WERI-Rb-1 (cell line): ENCODE data around the gene PSMD6.

Experiments used
- DNase-seq: peaks from one replicate; pipeline ENCODE4 v3.0.0-alpha.2; 2020
- H3K27ac ChIP-seq: fragments of 250-450 bp; sonication (Bioruptor Pico); 2 replicates; pipeline ENCODE4 v1.5.1; 2020; ENCODE audit warnings: mild to moderate bottlenecking, moderate library complexity
- H3K27me3 ChIP-seq: fragments of 250-450 bp; sonication (Bioruptor Pico); 2 replicates; pipeline ENCODE4 v1.5.1; 2021; ENCODE audit warnings: mild to moderate bottlenecking, low read depth, moderate library complexity; ENCODE audit not compliant: insufficient read depth, severe bottlenecking
- H3K36me3 ChIP-seq: fragments of 250-450 bp; sonication (Bioruptor Pico); 2 replicates; pipeline ENCODE4 v1.5.1; 2020; ENCODE audit warnings: mild to moderate bottlenecking, moderate library complexity
- H3K4me3 ChIP-seq: 2 replicates; pipeline ENCODE4 v1.5.1; 2011; ENCODE audit warnings: low read depth, mild to moderate bottlenecking, control low read depth, low read length
- H3K9me3 ChIP-seq: fragments of 250-450 bp; sonication (Bioruptor Pico); 2 replicates; pipeline ENCODE4 v1.5.1; 2021; ENCODE audit warnings: mild to moderate bottlenecking, moderate library complexity; ENCODE audit not compliant: severe bottlenecking
- TF ChIP-seq, protein P1 (sequence below): IDR thresholded peaks from 2 replicates; pipeline ENCODE4 v1.5.1; 2011; ENCODE audit warnings: low read depth, mild to moderate bottlenecking, control low read depth, inconsistent platforms, low read length

The PSMD6 gene

GRCh38 chr3:63980019-63980418 is 43.3 kb downstream of the PSMD6 start:
- no peak overlapping the region for H3K27ac ChIP-seq
- no peaks in the 10 kb centered on the region for H3K9me3 ChIP-seq
- no peaks in the 10 kb centered on the region for H3K27me3 ChIP-seq
- TF ChIP-seq, protein P1, sequence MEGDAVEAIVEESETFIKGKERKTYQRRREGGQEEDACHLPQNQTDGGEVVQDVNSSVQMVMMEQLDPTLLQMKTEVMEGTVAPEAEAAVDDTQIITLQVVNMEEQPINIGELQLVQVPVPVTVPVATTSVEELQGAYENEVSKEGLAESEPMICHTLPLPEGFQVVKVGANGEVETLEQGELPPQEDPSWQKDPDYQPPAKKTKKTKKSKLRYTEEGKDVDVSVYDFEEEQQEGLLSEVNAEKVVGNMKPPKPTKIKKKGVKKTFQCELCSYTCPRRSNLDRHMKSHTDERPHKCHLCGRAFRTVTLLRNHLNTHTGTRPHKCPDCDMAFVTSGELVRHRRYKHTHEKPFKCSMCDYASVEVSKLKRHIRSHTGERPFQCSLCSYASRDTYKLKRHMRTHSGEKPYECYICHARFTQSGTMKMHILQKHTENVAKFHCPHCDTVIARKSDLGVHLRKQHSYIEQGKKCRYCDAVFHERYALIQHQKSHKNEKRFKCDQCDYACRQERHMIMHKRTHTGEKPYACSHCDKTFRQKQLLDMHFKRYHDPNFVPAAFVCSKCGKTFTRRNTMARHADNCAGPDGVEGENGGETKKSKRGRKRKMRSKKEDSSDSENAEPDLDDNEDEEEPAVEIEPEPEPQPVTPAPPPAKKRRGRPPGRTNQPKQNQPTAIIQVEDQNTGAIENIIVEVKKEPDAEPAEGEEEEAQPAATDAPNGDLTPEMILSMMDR = no peak
- H3K4me3 ChIP-seq = no peak overlapping the region
- H3K36me3 ChIP-seq = peaks cover 43% of the 10 kb centered on the region
- DNase-seq = no peak

GRCh38 chr3:63979093-63979885 is 44.0 kb downstream of the PSMD6 start:
- Histone ChIP-seq H3K4me3 (no peak overlapping the region), H3K27me3 (no peaks in the 10 kb centered on the region), H3K36me3 (peaks cover 35% of the 10 kb centered on the region), H3K9me3 (no peaks in the 10 kb centered on the region), H3K27ac (no peak overlapping the region)
- TF ChIP-seq, protein P1 = no peak
- DNase-seq = no peak

DNA sequence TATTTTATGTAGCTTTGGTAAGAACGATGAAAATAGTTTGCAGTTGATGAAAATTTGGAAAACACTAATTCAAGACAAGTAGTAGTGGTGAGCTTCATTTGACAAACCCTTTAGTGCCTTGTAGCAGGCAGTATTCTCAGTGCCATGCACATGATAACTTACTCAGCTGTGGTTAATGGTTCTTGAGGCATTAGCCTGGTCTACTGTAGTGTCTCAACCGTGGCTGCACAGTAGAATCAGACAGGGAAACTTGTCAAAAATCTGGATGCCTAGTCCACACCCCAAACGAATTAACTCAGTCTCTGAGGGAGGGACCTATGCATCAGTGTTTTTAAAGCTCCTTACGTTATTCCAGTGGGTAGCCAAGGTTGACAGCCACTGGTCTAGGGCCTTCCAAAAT is 45.4 kb downstream of the PSMD6 start:
- DNase-seq = no peak
- Histone ChIP-seq H3K27ac (no peak overlapping the region), H3K4me3 (no peak overlapping the region), H3K27me3 (no peaks in the 10 kb centered on the region), H3K9me3 (no peaks in the 10 kb centered on the region), H3K36me3 (peaks cover 29% of the 10 kb centered on the region)
- TF ChIP-seq, protein P1 = no peak

DNA sequence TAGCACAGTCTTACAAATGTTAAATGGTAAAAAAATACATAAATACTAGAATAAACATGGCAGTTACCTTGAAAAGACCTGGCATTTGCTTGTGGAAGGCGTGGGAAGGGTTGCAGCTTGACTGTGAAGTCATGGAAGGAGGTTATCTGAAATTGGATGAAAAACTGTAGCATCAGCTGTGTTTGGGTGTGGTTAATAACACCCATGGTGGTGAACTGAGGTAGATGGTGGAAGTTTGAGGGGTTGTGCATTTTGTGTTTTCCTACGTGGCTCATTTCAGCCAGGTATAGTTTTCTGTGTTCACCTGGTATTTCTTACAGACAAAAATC is 46.5 kb downstream of the PSMD6 start:
- no peak for DNase-seq
- no peaks in the 10 kb centered on the region for H3K27me3 ChIP-seq
- H3K4me3 ChIP-seq = no peak overlapping the region
- no peaks in the 10 kb centered on the region for H3K9me3 ChIP-seq
- peaks cover 20% of the 10 kb centered on the region for H3K36me3 ChIP-seq
- H3K27ac ChIP-seq = no peak overlapping the region
- TF ChIP-seq, protein P1 = no peak

GRCh38 chr3:63976161-63976871 is 47.0 kb downstream of the PSMD6 start:
- no peaks in the 10 kb centered on the region for H3K9me3 ChIP-seq
- TF ChIP-seq, protein P1 = no peak
- DNase-seq = no peak
- H3K36me3 ChIP-seq = peaks cover 15% of the 10 kb centered on the region
- no peak overlapping the region for H3K27ac ChIP-seq
- H3K27me3 ChIP-seq = no peaks in the 10 kb centered on the region
- H3K4me3 ChIP-seq = no peak overlapping the region
